Neural cell (in vitro differentiated cells): Measurements from ENCODE around the gene SERPINB1. TPM values are rescaled to one million over a fixed set of nuclear protein-coding genes. Genes with fewer than 3 reads are reported as not detected.

Experiments used
- H2AFZ ChIP-seq: fragments of 200-600, 300-800 bp; sonication (generic), shearing (Covaris generic); 2 replicates; pipeline ENCODE4 v1.6.0; 2014; ENCODE audit warnings: low read depth, mild to moderate bottlenecking, antibody characterized with exemption, low read length, moderate library complexity
- H3F3A ChIP-seq: fragments of 200-600 bp; shearing (Covaris generic); 2 replicates; pipeline ENCODE4 v1.6.1; 2016; ENCODE audit warnings: mild to moderate bottlenecking, moderate library complexity, mixed read lengths, antibody characterized with exemption, low read length; ENCODE audit not compliant: insufficient read depth, poor library complexity, severe bottlenecking
- H3K27ac ChIP-seq: fragments of 200-600, 300-800 bp; sonication (generic), shearing (Covaris generic); 2 replicates; pipeline ENCODE4 v1.5.1; 2014; ENCODE audit warnings: mild to moderate bottlenecking, low read length, moderate library complexity
- H3K27me3 ChIP-seq: fragments of 300-800, 200-600 bp; sonication (generic), shearing (Covaris generic); 2 replicates; pipeline ENCODE4 v1.6.0; 2014; ENCODE audit warnings: mild to moderate bottlenecking, low read depth, low read length, moderate library complexity; ENCODE audit not compliant: insufficient read depth
- H3K36me3 ChIP-seq: fragments of 300-800, 200-600 bp; sonication (generic), shearing (Covaris generic); 2 replicates; pipeline ENCODE4 v1.5.1; 2014; ENCODE audit warnings: mild to moderate bottlenecking, antibody characterized with exemption, low read length, moderate library complexity; ENCODE audit not compliant: insufficient read depth
- H3K4me2 ChIP-seq: fragments of 300-800, 200-600 bp; sonication (generic), shearing (Covaris generic); 2 replicates; pipeline ENCODE4 v1.6.0; 2014; ENCODE audit warnings: mild to moderate bottlenecking, low read length
- H3K4me3 ChIP-seq: fragments of 300-800, 200-600 bp; sonication (generic), shearing (Covaris generic); 2 replicates; pipeline ENCODE4 v1.5.1; 2014; ENCODE audit warnings: mild to moderate bottlenecking, low read length, moderate library complexity
- H3K79me2 ChIP-seq: fragments of 200-600 bp; shearing (Covaris generic); replicated peaks from 2 replicates; pipeline ENCODE4 v1.6.0; 2014; ENCODE audit warnings: mild to moderate bottlenecking, low read length, moderate library complexity; ENCODE audit not compliant: insufficient read depth
- H3K9ac ChIP-seq: fragments of 300-800, 200-600 bp; sonication (generic), shearing (Covaris generic); 2 replicates; pipeline ENCODE4 v1.6.1; 2016; ENCODE audit warnings: mild to moderate bottlenecking, low read length, mixed read lengths
- H3K9me2 ChIP-seq: fragments of 200-600 bp; shearing (Covaris generic); 2 replicates; pipeline ENCODE4 v1.6.1; 2016; ENCODE audit warnings: mild to moderate bottlenecking, low read length, mixed read lengths; ENCODE audit not compliant: insufficient read depth
- H3K9me3 ChIP-seq: fragments of 200-600, 300-800 bp; sonication (generic), shearing (Covaris generic); 2 replicates; pipeline ENCODE4 v1.6.1; 2016; ENCODE audit warnings: mild to moderate bottlenecking, mixed run types, low read length, moderate library complexity, mixed read lengths
- H4K20me1 ChIP-seq: fragments of 200-600 bp; shearing (Covaris generic); 2 replicates; pipeline ENCODE4 v1.6.1; 2016; ENCODE audit warnings: mild to moderate bottlenecking, mixed run types; ENCODE audit not compliant: insufficient read depth
- CTCF ChIP-seq: fragments of 450-650 bp; IDR thresholded peaks from 2 replicates; pipeline ENCODE4 v1.5.1; 2014; ENCODE audit warnings: antibody characterized with exemption, mild to moderate bottlenecking, moderate library complexity; ENCODE audit not compliant: poor library complexity, severe bottlenecking
- EP300 ChIP-seq: fragments of 450-650 bp; conservative IDR thresholded peaks from 2 replicates; pipeline ENCODE4 v1.6.1; 2014; ENCODE audit warnings: antibody characterized with exemption, mild to moderate bottlenecking, moderate library complexity; ENCODE audit not compliant: poor library complexity, severe bottlenecking
- EZH2 ChIP-seq: fragments of 200-600, 300-800 bp; shearing (Covaris generic), sonication (generic); IDR thresholded peaks from 2 replicates; pipeline ENCODE4 v1.6.1; 2014; ENCODE audit warnings: antibody characterized with exemption, low read length, borderline replicate concordance, mild to moderate bottlenecking; ENCODE audit not compliant: insufficient read depth, poor library complexity, severe bottlenecking
- MXI1 ChIP-seq: fragments of 450-650 bp; conservative IDR thresholded peaks from 2 replicates; pipeline ENCODE4 v1.6.1; 2014; ENCODE audit warnings: antibody characterized with exemption, mild to moderate bottlenecking; ENCODE audit not compliant: poor library complexity, severe bottlenecking
- POLR2AphosphoS5 ChIP-seq: IDR thresholded peaks from 2 replicates; pipeline ENCODE4 v1.6.1; 2012
- RAD21 ChIP-seq: fragments of 450-650 bp; conservative IDR thresholded peaks from 2 replicates; pipeline ENCODE4 v1.6.1; 2014; ENCODE audit warnings: antibody characterized with exemption, mild to moderate bottlenecking, moderate library complexity
- SMC3 ChIP-seq: fragments of 450-650 bp; conservative IDR thresholded peaks from 2 replicates; pipeline ENCODE4 v1.6.1; 2014; ENCODE audit warnings: antibody characterized with exemption, mild to moderate bottlenecking, moderate library complexity; ENCODE audit not compliant: poor library complexity
- TAF1 ChIP-seq: IDR thresholded peaks from 2 replicates; pipeline ENCODE4 v1.6.1; 2012; ENCODE audit warnings: low read depth
- polyA plus RNA-seq: library from polyadenylated mRNA; depleted of rRNA; stranded (reverse); fragments of >200 nt; gene quantifications from 2 replicates; pipeline ENCODE4 v1.2.3, GENCODE V29; 2014
- TF ChIP-seq, protein P1 (sequence below): IDR thresholded peaks from 2 replicates; pipeline ENCODE4 v1.6.1; 2012; ENCODE audit warnings: borderline replicate concordance

Gene SERPINB1
- polyA plus RNA-seq, 1 donor from 2014 or later: not detected

GRCh38 chr6:2828629-2829028 lies 13.0 kb downstream of the SERPINB1 start:
- Histone ChIP-seq H3F3A (no peaks in the 10 kb centered on the region), H2AFZ (no peak overlapping the region), H3K9me3 (no peaks in the 10 kb centered on the region), H3K4me2 (no peak overlapping the region), H3K4me3 (no peak overlapping the region), H4K20me1 (no peaks in the 10 kb centered on the region), H3K27me3 (no peaks in the 10 kb centered on the region), H3K27ac (no peak overlapping the region), H3K9ac (no peak overlapping the region), H3K79me2 (no peaks in the 10 kb centered on the region), H3K9me2 (no peaks in the 10 kb centered on the region), H3K36me3 (no peaks in the 10 kb centered on the region)
- TF ChIP-seq EZH2 (no peak), CTCF (no peak), EP300 (no peak), MXI1 (no peak), SMC3 (no peak), RAD21 (no peak), POLR2AphosphoS5 (no peak), TAF1 (no peak)
- TF ChIP-seq, protein P1, sequence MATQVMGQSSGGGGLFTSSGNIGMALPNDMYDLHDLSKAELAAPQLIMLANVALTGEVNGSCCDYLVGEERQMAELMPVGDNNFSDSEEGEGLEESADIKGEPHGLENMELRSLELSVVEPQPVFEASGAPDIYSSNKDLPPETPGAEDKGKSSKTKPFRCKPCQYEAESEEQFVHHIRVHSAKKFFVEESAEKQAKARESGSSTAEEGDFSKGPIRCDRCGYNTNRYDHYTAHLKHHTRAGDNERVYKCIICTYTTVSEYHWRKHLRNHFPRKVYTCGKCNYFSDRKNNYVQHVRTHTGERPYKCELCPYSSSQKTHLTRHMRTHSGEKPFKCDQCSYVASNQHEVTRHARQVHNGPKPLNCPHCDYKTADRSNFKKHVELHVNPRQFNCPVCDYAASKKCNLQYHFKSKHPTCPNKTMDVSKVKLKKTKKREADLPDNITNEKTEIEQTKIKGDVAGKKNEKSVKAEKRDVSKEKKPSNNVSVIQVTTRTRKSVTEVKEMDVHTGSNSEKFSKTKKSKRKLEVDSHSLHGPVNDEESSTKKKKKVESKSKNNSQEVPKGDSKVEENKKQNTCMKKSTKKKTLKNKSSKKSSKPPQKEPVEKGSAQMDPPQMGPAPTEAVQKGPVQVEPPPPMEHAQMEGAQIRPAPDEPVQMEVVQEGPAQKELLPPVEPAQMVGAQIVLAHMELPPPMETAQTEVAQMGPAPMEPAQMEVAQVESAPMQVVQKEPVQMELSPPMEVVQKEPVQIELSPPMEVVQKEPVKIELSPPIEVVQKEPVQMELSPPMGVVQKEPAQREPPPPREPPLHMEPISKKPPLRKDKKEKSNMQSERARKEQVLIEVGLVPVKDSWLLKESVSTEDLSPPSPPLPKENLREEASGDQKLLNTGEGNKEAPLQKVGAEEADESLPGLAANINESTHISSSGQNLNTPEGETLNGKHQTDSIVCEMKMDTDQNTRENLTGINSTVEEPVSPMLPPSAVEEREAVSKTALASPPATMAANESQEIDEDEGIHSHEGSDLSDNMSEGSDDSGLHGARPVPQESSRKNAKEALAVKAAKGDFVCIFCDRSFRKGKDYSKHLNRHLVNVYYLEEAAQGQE: no peak

GRCh38 chr6:2827142-2827541 lies 14.5 kb downstream of the SERPINB1 start:
- Histone ChIP-seq H3K4me3 (no peak overlapping the region), H2AFZ (no peak overlapping the region)
- TF ChIP-seq MXI1 (no peak), EP300 (no peak), CTCF (no peak), SMC3 (no peak), TAF1 (no peak), RAD21 (no peak), POLR2AphosphoS5 (no peak), EZH2 (no peak)
- TF ChIP-seq, protein P1: no peak

More at GRCh38 chr6:2827142-2827541, 14.5 kb downstream of the SERPINB1 start:
- no peak overlapping the region for H3K27ac ChIP-seq
- H3K4me2 ChIP-seq: no peak overlapping the region
- no peaks in the 10 kb centered on the region for H3K9me3 ChIP-seq
- H3K79me2 ChIP-seq: no peaks in the 10 kb centered on the region
- H4K20me1 ChIP-seq: no peaks in the 10 kb centered on the region
- H3K36me3 ChIP-seq: no peaks in the 10 kb centered on the region
- no peak overlapping the region for H3K9ac ChIP-seq
- H3K9me2 ChIP-seq: no peaks in the 10 kb centered on the region
- H3K27me3 ChIP-seq: no peaks in the 10 kb centered on the region
- H3F3A ChIP-seq: no peaks in the 10 kb centered on the region
